ENCODE measurements around the gene RAVER1. TPM values are rescaled to one million over a fixed set of nuclear protein-coding genes. Genes with fewer than 3 reads are reported as not detected.
A peak's percentile ranks its signal among the peaks of the same experiment; 100 is the strongest.

RAVER1 gene
- total and polyA plus RNA-seq, 9 of the 15 experiments (the other 6 are each of a cell fraction or from before 2014, with no cell fraction given): 0.06 to 113 (median 7.0) TPM

- 0 out of 2 replicates have a peak, but pooled peaks have one; percentile 13 for TF ChIP-seq THAP7 (CRISPR knock-in tag; IDR thresholded peaks at IDR 0.05)
- TF ChIP-seq C11orf30 (IDR thresholded peaks at IDR 0.05; ENCODE audit: low read depth): no peak
- TF ChIP-seq JUNB (CRISPR knock-in tag; conservative IDR thresholded peaks at IDR 0.05): no peak
- TF ChIP-seq MTA2 (IDR thresholded peaks at IDR 0.05; ENCODE audit: low read depth): no peak
- TF ChIP-seq ESRRA (IDR thresholded peaks at IDR 0.05; ENCODE audit: borderline replicate concordance, low read depth): no peak
- peak; percentile 28 for TF ChIP-seq CCNT2 (IDR thresholded peaks at IDR 0.05; ENCODE audit: borderline replicate concordance, extremely low read depth, insufficient read length, low read depth, low read length)
- no peak for TF ChIP-seq KLF1 (tag; IDR thresholded peaks at IDR 0.05)
- TF ChIP-seq ZNF282 (CRISPR knock-in tag; IDR thresholded peaks at IDR 0.05): no peak
- TF ChIP-seq ZNF280A (IDR thresholded peaks at IDR 0.05; ENCODE audit: low read depth, partially characterized antibody): no peak
- TF ChIP-seq ZFP91 (CRISPR knock-in tag; IDR thresholded peaks at IDR 0.05): no peak
- no peak for TF ChIP-seq RBM15 (IDR thresholded peaks at IDR 0.05; ENCODE audit: insufficient read depth, low read length)
- TF ChIP-seq SMARCB1 (IDR thresholded peaks at IDR 0.05; ENCODE audit: insufficient read length, low read depth): no peak
- no peak for TF ChIP-seq KAT2B (IDR thresholded peaks at IDR 0.05; ENCODE audit: low read depth, low read length)
- TF ChIP-seq MXI1 (IDR thresholded peaks at IDR 0.05; ENCODE audit: low read depth, low read length): no peak
- no peak for TF ChIP-seq ZNF764 (CRISPR knock-in tag; IDR thresholded peaks at IDR 0.05; ENCODE audit: low read depth)
- TF ChIP-seq POLR2G (IDR thresholded peaks at IDR 0.05; ENCODE audit: low read depth, low read length): peak; percentile 63
- 0 out of 2 replicates have a peak, but pooled peaks have one; percentile 56 for TF ChIP-seq FOXO4 (CRISPR knock-in tag; IDR thresholded peaks at IDR 0.05)
- no peak for TF ChIP-seq SIN3A (IDR thresholded peaks at IDR 0.05; ENCODE audit: borderline replicate concordance in 2 of 2, control insufficient read depth in 1 of 2, low read depth in 2 of 2, low read length in 2 of 2)
- no peak for TF ChIP-seq SMARCA5 (IDR thresholded peaks at IDR 0.05)
These were observed 39.5 kb downstream of the RAVER1 start (continued) for GRCh38 chr19:10293637-10294367.

All from K562 (cell line).